ENCODE results near the gene UIMC1. TPM values are rescaled to one million over a fixed set of nuclear protein-coding genes. Genes with fewer than 3 reads are reported as not detected.

The UIMC1 gene
- total RNA-seq, 1 donor from 2014 or later = 46.6 TPM

DNA sequence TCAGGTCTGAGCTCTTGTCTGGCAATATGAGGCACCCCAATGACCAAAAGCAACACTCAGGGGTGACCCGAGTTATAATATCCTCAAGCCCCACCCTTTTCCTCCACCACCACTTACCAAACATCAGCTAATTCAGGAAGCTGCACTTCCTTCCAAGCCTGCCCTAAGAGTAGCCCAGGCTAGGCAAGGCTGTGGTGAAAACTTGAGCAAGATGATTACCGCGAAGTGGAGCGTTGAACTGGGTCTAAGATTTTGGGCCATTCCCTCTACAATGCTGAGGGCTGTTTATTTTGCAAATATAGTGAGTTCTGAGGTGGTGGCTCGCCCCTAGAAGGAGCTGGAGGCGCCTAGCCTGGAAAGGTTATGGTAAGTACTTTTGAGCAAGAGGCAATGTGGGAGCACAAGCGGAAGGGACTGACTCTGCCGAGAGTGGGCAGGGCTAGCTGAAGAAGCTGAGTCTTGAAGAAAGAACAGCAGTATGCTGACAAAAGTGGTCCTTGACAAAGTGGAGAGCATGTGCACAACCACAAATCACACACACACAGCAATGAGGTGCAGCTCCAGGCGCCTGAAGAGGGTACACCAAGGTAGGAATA is 107.2 kb downstream of the UIMC1 start, which contains the start of gene HK3:
HK3 (minus strand) TSS at position 51 of the 596 bp plus-strand sequence. CDS start 3,187 bp downstream, outside the sequence.
- Mint-ChIP-seq H3K27me3 (ENCODE audit: low read depth) (peaks cover 6% of the 10 kb centered on the region), H3K4me1 (peaks cover 4% of the 10 kb centered on the region), H3K27ac (ENCODE audit: unreplicated experiment) (no peak within 1 kb of the TSS), H3K9me3 (no peaks in the 10 kb centered on the region), H3K36me3 (ENCODE audit: low read depth) (peaks cover 14% of the 10 kb centered on the region), H3K4me3 (no peak within 1 kb of the TSS)
- DNase-seq (ENCODE audit: low read depth, low spot score) = no peak
- TF ChIP-seq, protein P1, sequence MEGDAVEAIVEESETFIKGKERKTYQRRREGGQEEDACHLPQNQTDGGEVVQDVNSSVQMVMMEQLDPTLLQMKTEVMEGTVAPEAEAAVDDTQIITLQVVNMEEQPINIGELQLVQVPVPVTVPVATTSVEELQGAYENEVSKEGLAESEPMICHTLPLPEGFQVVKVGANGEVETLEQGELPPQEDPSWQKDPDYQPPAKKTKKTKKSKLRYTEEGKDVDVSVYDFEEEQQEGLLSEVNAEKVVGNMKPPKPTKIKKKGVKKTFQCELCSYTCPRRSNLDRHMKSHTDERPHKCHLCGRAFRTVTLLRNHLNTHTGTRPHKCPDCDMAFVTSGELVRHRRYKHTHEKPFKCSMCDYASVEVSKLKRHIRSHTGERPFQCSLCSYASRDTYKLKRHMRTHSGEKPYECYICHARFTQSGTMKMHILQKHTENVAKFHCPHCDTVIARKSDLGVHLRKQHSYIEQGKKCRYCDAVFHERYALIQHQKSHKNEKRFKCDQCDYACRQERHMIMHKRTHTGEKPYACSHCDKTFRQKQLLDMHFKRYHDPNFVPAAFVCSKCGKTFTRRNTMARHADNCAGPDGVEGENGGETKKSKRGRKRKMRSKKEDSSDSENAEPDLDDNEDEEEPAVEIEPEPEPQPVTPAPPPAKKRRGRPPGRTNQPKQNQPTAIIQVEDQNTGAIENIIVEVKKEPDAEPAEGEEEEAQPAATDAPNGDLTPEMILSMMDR (conservative IDR thresholded peaks at IDR 0.05) = no peak

DNA sequence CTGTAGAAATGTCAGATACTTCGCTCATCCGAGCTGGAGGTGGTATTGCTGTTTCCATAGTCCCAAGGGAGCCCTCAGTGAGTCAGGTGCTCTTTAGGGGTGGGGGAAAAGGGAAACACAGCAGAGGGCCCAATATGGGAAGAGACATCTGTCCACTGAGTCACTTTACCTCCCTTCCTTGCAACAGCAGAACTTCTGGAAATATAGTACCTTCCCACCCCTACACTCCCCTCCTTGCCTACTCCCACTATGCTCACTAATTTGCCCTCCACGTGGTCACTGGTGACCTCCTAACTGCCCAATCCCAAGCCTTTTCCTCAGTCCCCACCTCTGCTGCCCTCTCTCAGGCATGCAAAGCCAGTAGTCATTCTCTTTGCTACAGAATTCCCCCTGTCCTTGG is 109.3 kb downstream of the UIMC1 start:
- DNase-seq (ENCODE audit: low read depth, low spot score) = no peak

DNA sequence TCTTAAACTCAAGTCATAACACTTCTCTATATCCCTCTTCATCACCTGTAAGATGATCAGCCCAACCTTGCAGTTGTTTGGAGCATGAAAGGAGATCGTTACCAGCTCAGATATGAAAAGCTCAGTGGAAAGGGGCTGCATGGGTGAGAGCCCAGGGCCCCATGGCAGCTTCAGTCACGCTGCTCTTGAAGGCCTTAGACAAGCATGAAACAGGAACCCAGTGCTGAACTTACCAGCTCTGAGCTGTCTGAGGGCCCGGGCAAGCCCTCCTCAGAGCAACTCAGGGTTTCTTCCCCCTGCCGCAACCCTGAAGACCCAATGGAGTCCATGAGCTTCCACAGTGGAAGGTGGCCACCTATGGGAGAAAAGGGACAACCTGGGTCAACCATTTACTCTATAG is 110.7 kb downstream of the UIMC1 start:
- H3K27ac Mint-ChIP-seq (ENCODE audit: unreplicated experiment) = no peak overlapping the region
- TF ChIP-seq, protein P1 (conservative IDR thresholded peaks at IDR 0.05) = no peak
- H3K27me3 Mint-ChIP-seq (ENCODE audit: low read depth) = peaks cover 6% of the 10 kb centered on the region
- no peaks in the 10 kb centered on the region for H3K36me3 Mint-ChIP-seq (ENCODE audit: low read depth)
- no peaks in the 10 kb centered on the region for H3K9me3 Mint-ChIP-seq
- no peak overlapping the region for H3K4me3 Mint-ChIP-seq
- no peak for DNase-seq (ENCODE audit: low read depth, low spot score)
- peaks cover under 1% of the 10 kb centered on the region for H3K4me1 Mint-ChIP-seq

More for the DNA sequence above, 109.3 kb downstream of the UIMC1 start:
- H3K36me3 Mint-ChIP-seq (ENCODE audit: low read depth) = peaks cover 2% of the 10 kb centered on the region
- peaks cover 6% of the 10 kb centered on the region for H3K27me3 Mint-ChIP-seq (ENCODE audit: low read depth)
- H3K27ac Mint-ChIP-seq (ENCODE audit: unreplicated experiment) = no peak overlapping the region
- no peak overlapping the region for H3K4me3 Mint-ChIP-seq
- H3K9me3 Mint-ChIP-seq = no peaks in the 10 kb centered on the region
- TF ChIP-seq, protein P1 (conservative IDR thresholded peaks at IDR 0.05) = no peak
- H3K4me1 Mint-ChIP-seq = peaks cover 4% of the 10 kb centered on the region

DNA sequence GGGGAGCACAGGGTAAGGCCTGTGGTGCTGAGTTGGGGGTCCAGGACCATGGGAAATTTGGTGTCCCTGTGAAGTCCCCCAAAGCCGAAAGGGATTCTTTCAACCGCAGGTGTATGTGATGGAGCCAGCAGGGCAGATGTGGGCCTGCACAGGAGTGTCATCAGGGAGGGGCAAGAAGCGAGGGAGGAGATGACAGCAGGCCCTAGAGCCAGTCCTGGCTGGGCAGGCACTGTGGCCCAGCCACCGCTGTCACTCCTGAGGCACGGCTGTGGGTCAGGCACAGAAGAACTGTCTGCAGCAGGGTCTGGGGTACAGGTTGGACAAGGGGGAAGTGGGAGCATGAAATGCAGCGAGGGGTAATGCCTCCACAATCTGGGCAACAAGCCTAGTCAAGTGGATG is 112.3 kb downstream of the UIMC1 start:
- H3K27me3 Mint-ChIP-seq (ENCODE audit: low read depth) = peaks cover 6% of the 10 kb centered on the region
- no peak overlapping the region for H3K4me3 Mint-ChIP-seq
- H3K9me3 Mint-ChIP-seq = no peaks in the 10 kb centered on the region
- no peaks in the 10 kb centered on the region for H3K4me1 Mint-ChIP-seq
- TF ChIP-seq, protein P1 (conservative IDR thresholded peaks at IDR 0.05) = no peak
- H3K36me3 Mint-ChIP-seq (ENCODE audit: low read depth) = no peaks in the 10 kb centered on the region
- no peak for DNase-seq (ENCODE audit: low read depth, low spot score)
- H3K27ac Mint-ChIP-seq (ENCODE audit: unreplicated experiment) = peak overlapping the region; percentile 86

DNA sequence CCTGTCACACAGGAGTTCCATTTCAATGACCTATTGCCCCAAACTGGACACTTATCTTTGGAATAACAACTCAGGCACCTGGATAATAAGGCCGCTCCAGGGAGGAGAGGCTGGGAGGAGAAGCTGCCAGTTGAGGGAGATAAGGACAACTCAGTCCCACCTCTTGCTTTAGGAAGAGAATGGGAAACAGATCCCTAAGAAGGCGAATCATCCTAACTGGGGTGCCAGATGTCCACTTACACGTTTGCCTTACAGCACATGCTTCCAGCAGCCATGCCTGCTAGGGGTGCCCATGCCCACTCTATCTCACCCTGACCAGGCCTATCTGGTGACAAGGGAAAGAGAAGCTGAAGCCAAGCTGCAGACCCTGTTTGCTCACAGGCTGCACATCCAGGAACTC is 113.9 kb downstream of the UIMC1 start:
- H3K27me3 Mint-ChIP-seq (ENCODE audit: low read depth) = peaks cover 4% of the 10 kb centered on the region
- no peak overlapping the region for H3K27ac Mint-ChIP-seq (ENCODE audit: unreplicated experiment)
- no peaks in the 10 kb centered on the region for H3K9me3 Mint-ChIP-seq
- DNase-seq (ENCODE audit: low read depth, low spot score) = no peak
- no peaks in the 10 kb centered on the region for H3K4me1 Mint-ChIP-seq
- no peaks in the 10 kb centered on the region for H3K36me3 Mint-ChIP-seq (ENCODE audit: low read depth)
- TF ChIP-seq, protein P1 (conservative IDR thresholded peaks at IDR 0.05) = no peak
- H3K4me3 Mint-ChIP-seq = no peak overlapping the region
